ENCODE results near the gene MITF.

MITF gene

DNA sequence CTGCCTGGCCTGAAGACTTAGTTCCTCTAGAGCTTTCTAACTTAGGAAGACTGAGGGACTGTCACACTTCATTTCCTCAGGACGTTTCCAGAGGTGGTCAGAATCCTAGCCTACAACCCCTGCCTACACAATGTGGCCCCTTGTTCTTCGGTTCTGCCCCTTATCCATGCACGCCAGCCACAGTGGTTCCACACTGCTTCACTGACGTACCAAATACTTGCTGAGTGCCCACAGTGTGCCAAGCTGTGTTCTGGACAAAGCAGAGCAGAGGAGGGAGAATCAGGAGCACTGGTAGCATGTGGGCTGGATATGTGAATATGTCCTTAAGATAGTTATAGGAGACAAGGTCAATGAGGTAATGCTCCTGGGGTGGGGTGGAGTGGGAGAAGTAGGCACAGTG, 189.8 kb downstream of the MITF start:
- no peak overlapping the region for H3K4me3 ChIP-seq (ENCODE audit: low read length)
- H3K27me3 ChIP-seq (ENCODE audit: low read depth, low read length), result no peaks in the 10 kb centered on the region
- H3K36me3 ChIP-seq (replicated peaks; ENCODE audit: low read depth, low read length), result no peaks in the 10 kb centered on the region
- H4K20me1 ChIP-seq (ENCODE audit: insufficient read depth, low read length), result no peaks in the 10 kb centered on the region
- H2AFZ ChIP-seq (ENCODE audit: low read depth, low read length), result no peak overlapping the region
- no peaks in the 10 kb centered on the region for H3K9me3 ChIP-seq (ENCODE audit: insufficient read depth, low read length)
- no peaks in the 10 kb centered on the region for H3K4me1 ChIP-seq (ENCODE audit: low read length)
- no peak overlapping the region for H3K9ac ChIP-seq (ENCODE audit: low read length)
- TF ChIP-seq EZH2phosphoT487 (IDR thresholded peaks at IDR 0.05; ENCODE audit: low read depth), result no peak
- TF ChIP-seq, protein P1, sequence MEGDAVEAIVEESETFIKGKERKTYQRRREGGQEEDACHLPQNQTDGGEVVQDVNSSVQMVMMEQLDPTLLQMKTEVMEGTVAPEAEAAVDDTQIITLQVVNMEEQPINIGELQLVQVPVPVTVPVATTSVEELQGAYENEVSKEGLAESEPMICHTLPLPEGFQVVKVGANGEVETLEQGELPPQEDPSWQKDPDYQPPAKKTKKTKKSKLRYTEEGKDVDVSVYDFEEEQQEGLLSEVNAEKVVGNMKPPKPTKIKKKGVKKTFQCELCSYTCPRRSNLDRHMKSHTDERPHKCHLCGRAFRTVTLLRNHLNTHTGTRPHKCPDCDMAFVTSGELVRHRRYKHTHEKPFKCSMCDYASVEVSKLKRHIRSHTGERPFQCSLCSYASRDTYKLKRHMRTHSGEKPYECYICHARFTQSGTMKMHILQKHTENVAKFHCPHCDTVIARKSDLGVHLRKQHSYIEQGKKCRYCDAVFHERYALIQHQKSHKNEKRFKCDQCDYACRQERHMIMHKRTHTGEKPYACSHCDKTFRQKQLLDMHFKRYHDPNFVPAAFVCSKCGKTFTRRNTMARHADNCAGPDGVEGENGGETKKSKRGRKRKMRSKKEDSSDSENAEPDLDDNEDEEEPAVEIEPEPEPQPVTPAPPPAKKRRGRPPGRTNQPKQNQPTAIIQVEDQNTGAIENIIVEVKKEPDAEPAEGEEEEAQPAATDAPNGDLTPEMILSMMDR (IDR thresholded peaks at IDR 0.05; ENCODE audit: low read depth, low read length), result no peak
- H3K4me2 ChIP-seq (ENCODE audit: low read length), result no peak overlapping the region
- no peaks in the 10 kb centered on the region for H3K79me2 ChIP-seq (ENCODE audit: low read length)
- H3K27ac ChIP-seq (ENCODE audit: low read length), result no peak overlapping the region

DNA sequence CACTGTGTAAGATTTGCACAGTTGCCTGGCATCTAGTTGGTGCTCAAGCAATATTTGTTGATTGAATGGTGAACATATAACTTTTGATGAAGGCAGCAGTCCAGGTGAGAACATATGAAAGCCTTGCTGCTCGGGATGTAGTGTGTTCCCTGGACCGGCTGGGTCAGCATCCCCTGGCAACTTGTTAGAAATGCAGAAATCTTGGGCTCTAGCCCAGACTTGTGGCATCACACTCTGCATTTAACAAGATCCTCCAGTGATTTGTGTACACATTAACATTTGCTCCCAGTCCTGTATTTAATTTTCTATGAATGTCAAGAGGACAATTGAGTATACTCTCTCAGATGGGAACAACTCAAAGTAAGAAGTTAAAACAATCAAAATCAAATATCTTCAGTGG, 191.3 kb downstream of the MITF start:
- H3K36me3 ChIP-seq (replicated peaks; ENCODE audit: low read depth, low read length), result no peaks in the 10 kb centered on the region
- H3K79me2 ChIP-seq (ENCODE audit: low read length), result no peaks in the 10 kb centered on the region
- no peak overlapping the region for H3K9ac ChIP-seq (ENCODE audit: low read length)
- H4K20me1 ChIP-seq (ENCODE audit: insufficient read depth, low read length), result no peaks in the 10 kb centered on the region
- no peak overlapping the region for H2AFZ ChIP-seq (ENCODE audit: low read depth, low read length)
- TF ChIP-seq EZH2phosphoT487 (IDR thresholded peaks at IDR 0.05; ENCODE audit: low read depth), result no peak
- TF ChIP-seq, protein P1 (IDR thresholded peaks at IDR 0.05; ENCODE audit: low read depth, low read length), result no peak
- no peak overlapping the region for H3K4me2 ChIP-seq (ENCODE audit: low read length)
- no peaks in the 10 kb centered on the region for H3K4me1 ChIP-seq (ENCODE audit: low read length)
- no peak overlapping the region for H3K4me3 ChIP-seq (ENCODE audit: low read length)
- H3K27ac ChIP-seq (ENCODE audit: low read length), result no peak overlapping the region
- H3K27me3 ChIP-seq (ENCODE audit: low read depth, low read length), result no peaks in the 10 kb centered on the region
- no peaks in the 10 kb centered on the region for H3K9me3 ChIP-seq (ENCODE audit: insufficient read depth, low read length)

- Histone ChIP-seq H3K4me3 (ENCODE audit: low read length) (no peak overlapping the region), H3K79me2 (ENCODE audit: low read length) (no peaks in the 10 kb centered on the region), H3K9ac (ENCODE audit: low read length) (no peak overlapping the region), H3K27me3 (ENCODE audit: low read depth, low read length) (no peaks in the 10 kb centered on the region), H3K9me3 (ENCODE audit: insufficient read depth, low read length) (no peaks in the 10 kb centered on the region), H3K27ac (ENCODE audit: low read length) (no peak overlapping the region), H4K20me1 (ENCODE audit: insufficient read depth, low read length) (no peaks in the 10 kb centered on the region), H3K36me3 (replicated peaks; ENCODE audit: low read depth, low read length) (no peaks in the 10 kb centered on the region), H3K4me1 (ENCODE audit: low read length) (no peaks in the 10 kb centered on the region), H3K4me2 (ENCODE audit: low read length) (no peak overlapping the region), H2AFZ (ENCODE audit: low read depth, low read length) (no peak overlapping the region)
- TF ChIP-seq EZH2phosphoT487 (IDR thresholded peaks at IDR 0.05; ENCODE audit: low read depth), result no peak
- TF ChIP-seq, protein P1 (IDR thresholded peaks at IDR 0.05; ENCODE audit: low read depth, low read length), result no peak
Measured at GRCh38 chr3:69932087-69932486, 192.8 kb downstream of the MITF start.

DNA sequence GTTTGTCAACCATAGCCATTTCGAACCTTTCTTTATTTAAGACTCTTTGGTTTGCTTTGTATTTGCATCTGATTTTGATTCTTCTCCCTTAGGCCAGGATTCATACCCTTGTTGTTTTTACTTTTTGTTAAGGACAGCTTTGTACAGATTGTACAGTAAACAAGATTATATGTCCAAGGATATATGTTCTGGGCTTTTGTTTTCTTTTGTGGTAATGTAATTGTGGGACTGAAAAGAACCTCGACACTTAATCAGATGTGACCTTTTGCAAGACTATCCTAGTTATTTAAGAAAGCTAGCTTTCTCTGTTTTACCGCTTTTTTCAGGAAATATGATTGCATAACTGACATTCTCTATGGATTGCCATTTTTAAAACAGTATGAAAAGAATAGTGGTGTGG, 193.2 kb downstream of the MITF start:
- Histone ChIP-seq H3K27me3 (ENCODE audit: low read depth, low read length) (no peaks in the 10 kb centered on the region), H3K9ac (ENCODE audit: low read length) (no peak overlapping the region), H3K4me2 (ENCODE audit: low read length) (no peak overlapping the region), H4K20me1 (ENCODE audit: insufficient read depth, low read length) (no peaks in the 10 kb centered on the region), H3K27ac (ENCODE audit: low read length) (no peak overlapping the region), H3K4me1 (ENCODE audit: low read length) (no peaks in the 10 kb centered on the region), H2AFZ (ENCODE audit: low read depth, low read length) (no peak overlapping the region), H3K36me3 (replicated peaks; ENCODE audit: low read depth, low read length) (no peaks in the 10 kb centered on the region), H3K79me2 (ENCODE audit: low read length) (no peaks in the 10 kb centered on the region), H3K9me3 (ENCODE audit: insufficient read depth, low read length) (no peaks in the 10 kb centered on the region), H3K4me3 (ENCODE audit: low read length) (no peak overlapping the region)
- TF ChIP-seq, protein P1 (IDR thresholded peaks at IDR 0.05; ENCODE audit: low read depth, low read length), result no peak
- no peak for TF ChIP-seq EZH2phosphoT487 (IDR thresholded peaks at IDR 0.05; ENCODE audit: low read depth)
